A549 (cell line): ENCODE data around the gene MAPK12.

Source experiments
- POLR2A ChIP-seq: IDR thresholded peaks from 2 replicates; pipeline ENCODE4 v1.6.1; 2012; ENCODE audit warnings: mild to moderate bottlenecking, low read length
- SMC3 ChIP-seq: fragments of >200 bp; sonication (Bioruptor Twin); formaldehyde crosslinking; IDR thresholded peaks from 3 replicates; pipeline ENCODE4 v1.6.1; 2018; ENCODE audit warnings: inconsistent platforms
- ZFP36 ChIP-seq: fragments of 450-650 bp; IDR thresholded peaks from 2 replicates; pipeline ENCODE4 v1.6.1; 2014; ENCODE audit warnings: borderline replicate concordance; ENCODE audit not compliant: partially characterized antibody
- TF ChIP-seq, protein P1 (sequence below): fragments of >200 bp; sonication (Bioruptor Twin); formaldehyde crosslinking; IDR thresholded peaks from 3 replicates; pipeline ENCODE4 v1.5.1; 2016

DNA sequence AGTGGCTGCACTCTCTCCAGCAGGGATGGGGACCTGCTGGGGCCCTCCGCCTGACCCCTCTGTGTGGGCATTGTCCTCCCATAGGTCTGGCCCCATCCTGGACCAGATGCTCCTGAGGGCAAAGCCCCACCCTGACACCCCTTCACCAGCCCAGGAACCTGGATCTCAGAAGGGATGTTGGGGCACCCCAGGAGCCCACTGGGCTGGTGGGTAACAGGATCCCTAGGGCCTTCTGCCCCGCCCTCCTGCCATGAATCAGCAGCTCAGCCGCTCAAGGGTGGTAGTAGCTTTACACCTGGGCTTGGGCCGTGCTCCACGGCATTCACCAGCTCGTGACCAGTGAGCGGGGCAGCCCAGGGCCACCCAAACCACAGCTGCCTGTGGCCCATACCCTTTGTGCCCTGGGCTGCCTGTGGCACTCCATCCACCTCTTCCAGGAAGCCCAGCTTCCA is 1.0 kb upstream of the MAPK12 start:
- TF ChIP-seq SMC3 (no peak), POLR2A (no peak), ZFP36 (no peak)
- TF ChIP-seq, protein P1, sequence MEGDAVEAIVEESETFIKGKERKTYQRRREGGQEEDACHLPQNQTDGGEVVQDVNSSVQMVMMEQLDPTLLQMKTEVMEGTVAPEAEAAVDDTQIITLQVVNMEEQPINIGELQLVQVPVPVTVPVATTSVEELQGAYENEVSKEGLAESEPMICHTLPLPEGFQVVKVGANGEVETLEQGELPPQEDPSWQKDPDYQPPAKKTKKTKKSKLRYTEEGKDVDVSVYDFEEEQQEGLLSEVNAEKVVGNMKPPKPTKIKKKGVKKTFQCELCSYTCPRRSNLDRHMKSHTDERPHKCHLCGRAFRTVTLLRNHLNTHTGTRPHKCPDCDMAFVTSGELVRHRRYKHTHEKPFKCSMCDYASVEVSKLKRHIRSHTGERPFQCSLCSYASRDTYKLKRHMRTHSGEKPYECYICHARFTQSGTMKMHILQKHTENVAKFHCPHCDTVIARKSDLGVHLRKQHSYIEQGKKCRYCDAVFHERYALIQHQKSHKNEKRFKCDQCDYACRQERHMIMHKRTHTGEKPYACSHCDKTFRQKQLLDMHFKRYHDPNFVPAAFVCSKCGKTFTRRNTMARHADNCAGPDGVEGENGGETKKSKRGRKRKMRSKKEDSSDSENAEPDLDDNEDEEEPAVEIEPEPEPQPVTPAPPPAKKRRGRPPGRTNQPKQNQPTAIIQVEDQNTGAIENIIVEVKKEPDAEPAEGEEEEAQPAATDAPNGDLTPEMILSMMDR = no peak
